ENCODE measurements around the gene FOXD1.
"Not testable (repeated sequence)": the region's sequence is repeated elsewhere in the genome, so short reads cannot be mapped to it uniquely, and the experiment has no call there.

FOXD1 gene

DNA sequence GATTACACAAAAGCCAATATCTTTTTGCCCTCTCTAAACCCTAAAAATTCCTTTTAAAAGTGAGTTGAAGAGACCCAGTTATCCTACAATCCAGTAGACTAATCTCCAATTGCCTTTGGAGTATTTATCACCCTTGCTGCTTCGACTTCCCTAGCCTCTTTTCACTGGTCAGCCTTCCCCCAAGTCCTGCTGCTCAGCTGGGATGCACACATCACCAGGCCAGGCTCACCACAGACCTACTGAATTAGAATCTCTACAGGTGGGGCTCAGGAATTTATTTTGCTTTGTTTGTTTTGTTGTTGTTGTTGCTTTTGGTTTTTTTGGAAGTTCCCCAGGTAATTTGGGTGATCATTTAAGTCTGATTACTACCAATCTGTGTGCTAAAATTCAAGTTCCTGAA, 11.6 kb upstream of the FOXD1 start:
- no peak for DNase-seq

- DNase-seq, result no peak
Measured at GRCh38 chr5:73459366-73459765, 10.8 kb upstream of the FOXD1 start.

GRCh38 chr5:73456462-73456861, 7.9 kb upstream of the FOXD1 start:
- not testable (repeated sequence) for DNase-seq

- peak; percentile 89 for DNase-seq
Measured at GRCh38 chr5:73454379-73455036, 5.9 kb upstream of the FOXD1 start.

- DNase-seq, result no peak
Measured at GRCh38 chr5:73452215-73452614, 3.6 kb upstream of the FOXD1 start.

DNA sequence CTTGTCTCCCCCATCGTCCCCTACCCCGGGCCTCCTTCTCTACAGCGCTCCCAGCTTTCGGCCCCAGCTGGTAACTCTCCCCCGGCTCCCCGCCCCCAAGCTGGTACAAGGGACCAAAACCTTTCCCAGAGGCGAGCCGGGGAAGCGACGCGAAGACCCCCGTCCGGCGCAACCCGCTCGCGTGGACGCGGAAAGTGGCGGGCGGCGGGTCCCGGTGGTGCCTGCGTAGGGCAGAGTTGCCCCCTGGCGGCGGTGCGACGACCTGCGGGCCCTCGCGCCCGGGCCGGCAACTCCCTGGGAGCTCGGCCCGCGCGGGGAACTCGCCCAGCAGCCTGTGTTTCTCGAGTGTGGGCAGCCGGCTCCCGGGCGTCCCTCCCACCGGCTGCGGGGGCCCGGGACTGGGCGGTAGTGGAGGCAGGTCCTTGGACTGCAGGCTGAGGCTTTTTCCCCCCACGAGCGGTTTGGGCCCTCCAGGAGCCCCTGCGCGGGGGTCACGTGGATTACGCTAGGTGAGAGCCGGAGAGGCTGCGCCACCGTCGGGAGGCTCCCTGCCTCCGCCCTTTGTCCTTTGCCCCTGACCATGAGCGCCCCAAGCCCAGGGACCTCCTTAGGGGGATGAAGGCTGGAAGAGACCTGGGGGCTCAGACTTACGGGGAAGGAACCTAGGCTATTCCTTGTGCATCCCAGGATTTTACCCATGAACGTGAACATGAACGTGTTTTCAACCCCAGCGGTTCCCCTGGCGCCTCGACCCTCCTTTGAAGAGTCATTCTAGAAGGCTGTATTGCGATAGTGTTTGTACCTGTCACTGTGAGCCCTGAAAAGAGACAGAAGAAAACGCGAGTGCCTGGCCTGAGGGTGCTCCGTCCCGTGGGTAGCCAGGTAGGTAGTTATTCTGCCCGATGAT, 2.9 kb upstream of the FOXD1 start:
- peak; percentile 58 for DNase-seq

- no peak for DNase-seq
Measured at GRCh38 chr5:73450672-73451223, 2.2 kb upstream of the FOXD1 start.

DNA sequence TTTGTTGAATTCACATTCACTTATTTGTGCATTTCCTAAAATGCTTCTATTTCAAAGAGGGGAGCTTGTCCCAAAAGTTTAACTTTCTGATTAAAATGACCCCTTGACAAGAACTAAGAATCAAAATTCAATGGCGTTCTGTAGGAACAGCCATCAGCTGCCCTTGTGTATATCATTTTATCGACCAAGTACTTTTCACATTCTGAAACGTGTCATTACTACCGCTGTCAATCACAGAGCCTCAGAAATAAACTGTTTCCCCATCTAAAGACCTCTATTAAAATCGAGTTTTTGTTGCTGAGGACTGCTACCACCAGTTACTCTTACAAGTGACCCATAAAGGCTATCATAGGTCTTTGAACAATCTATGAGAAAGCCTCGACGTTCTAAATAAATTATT, 1.6 kb upstream of the FOXD1 start:
- no peak for DNase-seq

DNA sequence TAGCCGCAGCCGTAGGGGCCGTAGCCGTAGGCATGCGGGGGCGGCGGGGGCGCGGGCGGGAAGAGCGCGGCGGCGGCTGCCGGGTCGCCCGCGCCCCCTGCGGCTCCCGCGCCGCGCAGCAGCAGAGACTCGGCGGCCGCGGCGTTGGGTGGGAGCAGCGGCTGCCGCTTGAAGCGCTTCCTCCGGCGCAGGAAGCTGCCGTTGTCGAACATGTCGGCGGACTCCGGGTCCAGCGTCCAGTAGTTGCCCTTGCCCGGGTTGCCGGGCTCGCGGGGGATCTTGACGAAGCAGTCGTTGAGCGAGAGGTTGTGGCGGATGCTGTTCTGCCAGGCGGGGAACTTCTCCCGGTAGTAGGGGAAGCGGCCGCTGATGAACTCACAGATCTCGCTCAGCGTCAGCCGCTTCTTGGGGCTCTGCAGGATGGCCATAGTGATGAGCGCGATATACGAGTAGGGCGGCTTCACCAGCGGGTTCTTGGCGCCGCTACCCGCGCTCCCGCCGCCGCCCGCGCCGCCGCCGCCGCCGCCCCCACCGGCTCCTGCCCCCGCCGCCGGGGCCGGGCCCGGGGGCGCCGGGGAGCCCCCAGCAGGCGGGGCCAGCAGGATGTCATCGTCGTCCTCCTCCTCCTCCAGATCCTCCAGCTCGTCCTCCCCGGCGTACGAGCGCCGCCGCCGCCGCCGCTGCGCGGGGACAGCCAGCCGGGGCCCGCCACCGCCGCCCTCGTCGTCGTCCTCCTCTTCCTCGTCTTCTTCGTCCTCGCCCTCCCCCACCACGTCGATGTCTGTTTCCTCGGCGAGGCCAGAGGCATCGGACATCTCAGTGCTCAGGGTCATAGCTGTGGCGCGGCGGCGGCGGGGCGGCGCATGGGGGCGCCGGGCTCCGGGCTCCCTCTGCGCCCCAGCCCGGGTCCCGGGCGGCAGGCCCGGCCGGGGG, 781 bp downstream of the FOXD1 start:
- peak; percentile 88 for DNase-seq

- DNase-seq, result peak; percentile 74
Measured at GRCh38 chr5:73446631-73447529, 1.7 kb downstream of the FOXD1 start.

DNA sequence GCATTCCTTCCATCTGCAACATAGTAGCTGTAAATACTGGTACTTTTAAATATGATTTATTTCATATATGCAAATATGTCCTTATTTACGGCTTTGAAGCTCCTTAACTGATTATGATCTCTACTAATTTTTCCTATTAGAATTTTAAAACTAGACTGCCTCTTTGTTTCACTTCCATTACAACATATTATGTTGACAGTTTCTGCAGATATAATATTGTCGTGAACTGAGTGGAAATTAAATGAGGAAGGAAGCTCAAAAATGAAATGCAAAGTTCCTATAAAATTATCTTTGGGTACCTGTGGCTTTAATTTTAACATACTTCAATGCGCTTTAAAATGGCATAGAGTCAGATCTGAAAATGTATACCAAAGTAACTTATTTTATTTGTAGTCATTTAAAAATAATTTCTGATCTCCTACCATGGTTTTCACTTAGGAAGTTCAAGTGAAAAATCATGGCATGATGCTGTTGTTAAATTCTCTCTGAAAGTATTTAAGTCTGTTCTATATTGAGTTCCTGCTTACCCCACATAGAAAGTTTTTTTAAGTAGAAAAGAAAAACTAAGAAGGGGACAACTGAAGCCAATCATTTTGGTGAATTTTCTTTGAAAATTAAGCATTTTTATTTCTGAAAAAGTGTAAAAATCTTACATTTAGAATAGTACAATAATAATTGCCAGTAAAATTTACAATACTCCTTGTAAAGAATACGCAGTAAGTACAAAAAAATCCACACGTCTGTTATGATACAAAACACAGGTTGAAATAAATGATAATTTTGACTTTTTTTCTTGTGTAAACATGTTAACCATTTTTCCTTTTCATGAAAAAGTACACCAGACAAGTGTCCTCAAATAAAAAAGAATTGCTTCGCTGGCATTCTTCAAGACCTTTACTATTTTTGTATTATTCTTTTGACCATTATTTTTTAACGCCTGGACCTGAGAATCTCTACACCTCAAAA, 2.6 kb downstream of the FOXD1 start:
- DNase-seq, result no peak

GRCh38 chr5:73444499-73445438, 3.8 kb downstream of the FOXD1 start:
- peak; percentile 37 for DNase-seq

- DNase-seq, result peak; percentile 46
Measured at GRCh38 chr5:73443829-73444498, 4.6 kb downstream of the FOXD1 start.

- DNase-seq, result no peak
Measured at GRCh38 chr5:73442996-73443627, 5.5 kb downstream of the FOXD1 start.

DNA sequence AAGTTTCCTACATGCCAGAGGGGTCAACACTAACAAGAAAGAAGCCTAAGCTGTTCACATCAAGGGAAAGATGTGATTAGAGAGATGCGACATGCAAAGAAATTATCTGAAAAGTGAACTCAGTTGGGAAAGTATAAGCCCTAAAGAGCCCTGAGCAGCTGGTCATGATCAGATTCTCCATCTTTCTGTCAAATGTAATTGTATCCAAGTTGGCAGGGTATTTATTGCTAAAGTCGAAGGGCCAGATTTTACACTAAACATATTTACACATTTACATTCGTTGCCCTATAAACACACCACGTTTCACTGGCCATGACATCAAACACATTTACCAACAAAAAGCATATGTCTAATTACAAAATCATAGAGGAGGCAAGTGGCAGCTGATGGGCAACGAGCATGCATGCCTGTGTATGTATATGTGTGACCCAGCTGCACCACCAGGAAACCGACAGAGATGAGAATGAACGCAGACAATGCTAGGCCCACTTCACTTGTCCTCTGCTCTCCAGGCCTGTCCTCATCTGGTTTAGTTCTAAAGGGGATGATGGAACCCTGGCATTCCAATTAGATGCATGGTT, 6.3 kb downstream of the FOXD1 start:
- no peak for DNase-seq

DNA sequence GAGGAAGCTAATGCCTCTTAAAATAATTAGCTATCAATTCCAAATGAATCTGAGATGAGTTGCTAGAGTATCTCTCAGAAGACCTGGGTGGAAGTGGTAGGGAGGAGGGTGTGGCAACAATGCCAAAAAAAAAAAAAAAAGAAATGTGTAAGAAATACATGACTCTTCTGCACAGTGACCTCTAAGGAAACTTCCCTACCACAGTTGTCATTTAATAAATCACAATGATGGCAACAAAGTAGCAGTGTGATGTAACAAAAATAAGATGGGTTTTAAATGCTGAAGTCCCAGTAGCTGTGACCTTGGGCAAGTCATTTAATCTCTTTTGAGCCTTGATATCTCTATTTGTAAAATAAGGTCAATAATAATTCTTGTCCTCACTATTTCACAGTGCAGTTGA, 7.2 kb downstream of the FOXD1 start:
- no peak for DNase-seq

- DNase-seq, result no peak
Measured at GRCh38 chr5:73440262-73440661, 8.3 kb downstream of the FOXD1 start.

Measured in NCI-H69 (cell line).